Brain microvascular endothelial cell (primary cell): ENCODE results near the gene ATP8B4.

ENCODE experiments used
- DNase-seq: peaks from one replicate; pipeline ENCODE4 v3.0.0-alpha.2; 2020
- H3K27ac ChIP-seq: fragments of 250-450 bp; sonication (Bioruptor Pico); 2 replicates; pipeline ENCODE4 v1.5.1; 2020; ENCODE audit warnings: mild to moderate bottlenecking, moderate library complexity
- H3K27me3 ChIP-seq: fragments of 250-450 bp; sonication (Bioruptor Pico); replicated peaks from 2 replicates; pipeline ENCODE4 v1.5.1; 2020; ENCODE audit warnings: mild to moderate bottlenecking
- H3K36me3 ChIP-seq: fragments of 250-450 bp; sonication (Bioruptor Pico); replicated peaks from 2 replicates; pipeline ENCODE4 v1.5.1; 2020; ENCODE audit warnings: mild to moderate bottlenecking
- H3K4me3 ChIP-seq: 2 replicates; pipeline ENCODE4 v1.5.1; 2011; ENCODE audit warnings: low read depth, mild to moderate bottlenecking, control low read depth, low read length, moderate library complexity
- CTCF ChIP-seq: IDR thresholded peaks from 2 replicates; pipeline ENCODE4 v1.5.1; 2011; ENCODE audit warnings: low read depth, mild to moderate bottlenecking, moderate library complexity, low read length, control low read depth, inconsistent platforms; ENCODE audit errors: missing control alignments
- in situ Hi-C: cut with HindIII; loops from 2 replicates; pipeline ENCODE4 v1.10.0; 2017; ENCODE audit warnings: low sequenced_read_pairs, low pct_ligation_motif_present

ATP8B4 gene

GRCh38 chr15:50143255-50143860 lies 24.3 kb upstream of the ATP8B4 start:
- no peak for DNase-seq
- TF ChIP-seq CTCF, result no peak
- in situ Hi-C loops, result no loop called here
- Histone ChIP-seq H3K36me3 (no peaks in the 10 kb centered on the region), H3K27ac (no peak overlapping the region), H3K4me3 (no peak overlapping the region), H3K27me3 (no peaks in the 10 kb centered on the region)

- Histone ChIP-seq H3K4me3 (no peak overlapping the region), H3K27me3 (no peaks in the 10 kb centered on the region), H3K27ac (no peak overlapping the region), H3K36me3 (no peaks in the 10 kb centered on the region)
- DNase-seq, result no peak
- TF ChIP-seq CTCF, result no peak
- in situ Hi-C loops, result no loop called here
Observed at GRCh38 chr15:50141856-50142255, 22.8 kb upstream of the ATP8B4 start.

GRCh38 chr15:50140983-50141382 lies 21.9 kb upstream of the ATP8B4 start:
- Histone ChIP-seq H3K27ac (no peak overlapping the region), H3K4me3 (no peak overlapping the region), H3K36me3 (no peaks in the 10 kb centered on the region), H3K27me3 (no peaks in the 10 kb centered on the region)
- no peak for TF ChIP-seq CTCF
- no peak for DNase-seq
- in situ Hi-C loops, result no loop called here

- Histone ChIP-seq H3K27me3 (no peaks in the 10 kb centered on the region), H3K4me3 (no peak overlapping the region), H3K27ac (no peak overlapping the region), H3K36me3 (no peaks in the 10 kb centered on the region)
- in situ Hi-C loops, result no loop called here
- TF ChIP-seq CTCF, result no peak
- no peak for DNase-seq
Observed at GRCh38 chr15:50140098-50140497, 21.1 kb upstream of the ATP8B4 start.

GRCh38 chr15:50138391-50138790 lies 19.4 kb upstream of the ATP8B4 start:
- no peak for DNase-seq
- TF ChIP-seq CTCF, result peak; percentile 22
- H3K27me3 ChIP-seq, result no peaks in the 10 kb centered on the region
- in situ Hi-C loops, result no loop called here
- no peak overlapping the region for H3K27ac ChIP-seq
- H3K4me3 ChIP-seq, result no peak overlapping the region
- no peaks in the 10 kb centered on the region for H3K36me3 ChIP-seq

GRCh38 chr15:50137893-50138292 lies 18.9 kb upstream of the ATP8B4 start:
- no peak for DNase-seq
- H3K4me3 ChIP-seq, result no peak overlapping the region
- no peak for TF ChIP-seq CTCF
- H3K27ac ChIP-seq, result peak overlapping the region; percentile 48
- in situ Hi-C loops, result no loop called here
- no peaks in the 10 kb centered on the region for H3K36me3 ChIP-seq
- H3K27me3 ChIP-seq, result no peaks in the 10 kb centered on the region
